Glomerular visceral epithelial cell (primary cell): Measurements from ENCODE around the gene HOXB3.

Experiments
- DNase-seq: peaks from one replicate; pipeline ENCODE4 v3.0.0-alpha.2; 2016; ENCODE audit errors: extremely low spot score

HOXB3 gene

GRCh38 chr17:48612456-48612853 is 22.4 kb upstream of the HOXB3 start:
- peak; percentile 52 for DNase-seq

- DNase-seq = peak; percentile 62
Observed at GRCh38 chr17:48611681-48612455, 21.8 kb upstream of the HOXB3 start.

DNA sequence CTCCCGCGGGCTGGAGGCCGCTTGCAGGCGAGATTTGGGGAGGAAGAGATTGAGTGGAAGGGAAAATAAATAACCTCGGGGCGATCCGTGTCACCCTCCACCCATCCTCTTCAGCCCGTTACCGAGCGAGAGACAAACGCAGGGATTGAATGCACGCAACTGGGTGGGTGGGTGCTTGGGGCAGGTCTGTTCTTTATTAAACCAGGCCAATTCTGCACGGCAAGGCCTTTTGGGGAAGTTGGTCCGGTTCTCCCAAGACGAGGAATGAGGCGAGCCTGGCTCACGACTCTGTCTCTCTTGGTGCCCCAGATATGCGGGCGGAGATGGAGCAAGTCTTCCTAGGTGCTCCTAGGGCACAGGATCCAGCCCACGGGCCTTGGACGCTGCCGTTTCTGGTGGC is 21.2 kb upstream of the HOXB3 start:
- DNase-seq = no peak

DNA sequence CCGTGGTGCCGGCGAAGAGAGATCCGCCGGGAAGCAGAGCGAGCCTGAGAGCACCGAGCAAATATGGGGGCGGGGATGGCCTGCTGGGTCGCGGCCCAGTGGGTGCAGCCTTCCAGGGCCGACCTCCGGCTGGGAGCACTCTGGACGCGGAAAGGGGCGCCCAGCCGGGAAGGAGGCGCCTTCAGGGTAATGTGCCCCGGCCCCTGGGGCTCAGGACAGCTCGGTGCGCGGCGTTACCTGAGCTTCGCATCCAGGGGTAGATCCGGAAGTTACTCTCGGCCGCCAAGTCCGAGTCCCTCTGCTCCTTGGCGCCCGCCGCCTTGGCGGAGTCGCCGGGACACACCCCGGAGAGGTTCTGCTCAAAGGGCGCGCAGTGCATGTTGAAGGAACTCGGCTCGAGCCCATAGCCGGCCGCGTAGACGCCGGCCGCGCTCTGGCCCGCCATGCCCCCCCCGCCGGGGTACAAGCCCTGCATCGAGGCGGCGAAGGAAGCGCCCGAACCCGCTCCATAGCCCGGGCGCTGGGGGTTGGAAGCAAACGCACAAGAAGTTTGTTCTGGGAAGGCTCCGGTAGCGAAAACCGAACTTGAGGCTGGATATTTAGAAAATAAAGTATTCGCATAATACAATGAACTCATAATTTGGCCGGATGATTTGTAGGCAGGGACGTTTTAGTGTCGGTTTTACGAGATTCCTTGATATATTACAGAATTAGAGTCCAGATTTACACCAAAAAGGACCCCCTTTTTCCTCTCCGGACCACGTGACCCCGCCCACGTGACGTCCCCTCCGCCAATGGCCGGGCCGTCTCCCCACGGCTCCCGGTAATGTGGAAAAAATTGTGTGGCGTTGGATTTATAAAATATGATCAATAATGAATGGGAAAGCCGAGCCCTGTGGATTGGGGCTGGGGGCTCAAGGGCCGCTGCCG is 20.5 kb upstream of the HOXB3 start, which contains the start of gene HOXB7:
Gene HOXB7, minus strand, starts transcription at position 736 of the 930 bp plus-strand sequence. Its CDS starts 99 bp downstream, at position 637.
- peak; percentile 68 for DNase-seq

GRCh38 chr17:48609759-48610281 is 19.8 kb upstream of the HOXB3 start:
- no peak for DNase-seq

GRCh38 chr17:48609033-48609432 is 19.0 kb upstream of the HOXB3 start:
- DNase-seq = no peak

DNA sequence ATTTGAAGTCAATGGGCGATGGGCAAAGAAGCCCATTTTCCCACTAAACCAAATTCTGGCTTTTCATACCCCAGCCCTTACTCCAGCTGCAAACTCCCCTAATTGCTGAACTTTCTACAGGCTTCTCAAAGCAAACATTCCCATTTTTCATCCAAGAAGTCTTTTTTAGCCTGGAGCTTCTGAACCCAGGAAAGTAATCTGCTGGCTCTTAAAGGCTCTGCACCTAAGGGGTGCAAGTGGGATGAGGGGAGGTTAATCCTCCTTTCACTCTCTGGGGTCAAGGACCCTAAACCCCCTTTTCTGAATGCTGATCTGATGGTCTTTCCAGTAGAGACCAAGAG is 18.4 kb upstream of the HOXB3 start:
- no peak for DNase-seq

GRCh38 chr17:48606892-48607614 is 17.0 kb upstream of the HOXB3 start:
- DNase-seq = no peak

DNA sequence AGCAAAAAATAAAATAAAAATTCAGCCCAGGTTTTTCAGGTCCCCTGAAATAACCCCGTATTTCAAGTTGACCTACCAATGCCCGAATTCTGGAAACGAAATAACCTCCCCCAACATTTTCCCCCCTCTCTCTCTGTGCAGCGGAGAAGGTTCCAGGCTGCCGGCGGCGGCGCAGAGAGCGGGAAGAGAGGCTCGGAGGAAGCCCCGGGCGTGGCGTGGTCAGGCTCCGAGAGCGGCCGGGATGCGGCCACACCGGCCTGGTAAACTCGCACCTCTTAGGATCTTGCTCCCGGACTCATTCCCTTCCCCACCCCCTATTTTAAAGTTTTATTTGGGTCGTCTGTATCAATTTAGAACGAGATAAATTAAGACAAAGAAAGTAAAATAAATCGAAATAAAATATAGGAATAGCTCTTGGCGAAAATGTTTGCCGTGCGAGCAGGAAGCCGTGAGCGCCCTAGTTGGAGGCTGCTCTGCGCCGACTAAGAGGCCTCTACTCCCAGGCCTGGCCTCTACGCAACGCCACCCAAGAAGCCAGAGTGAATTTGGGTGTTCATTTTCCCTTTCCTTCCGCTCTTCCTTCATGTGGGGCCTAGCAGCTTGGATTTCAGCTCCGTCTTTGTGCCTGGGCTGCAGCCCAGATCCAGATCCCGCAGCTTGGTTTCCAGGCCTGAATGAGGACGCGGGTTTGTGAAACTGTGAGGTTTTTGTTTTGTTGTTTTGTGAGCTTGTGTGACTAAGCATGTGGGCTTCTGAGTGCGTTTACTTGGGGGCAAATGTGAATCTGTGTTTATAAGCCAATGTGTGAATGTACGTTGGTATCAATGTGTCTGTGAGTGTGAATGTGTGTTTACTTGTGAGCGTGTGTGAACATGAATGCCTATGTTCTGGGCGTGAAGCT is 16.2 kb upstream of the HOXB3 start:
- DNase-seq = no peak

DNA sequence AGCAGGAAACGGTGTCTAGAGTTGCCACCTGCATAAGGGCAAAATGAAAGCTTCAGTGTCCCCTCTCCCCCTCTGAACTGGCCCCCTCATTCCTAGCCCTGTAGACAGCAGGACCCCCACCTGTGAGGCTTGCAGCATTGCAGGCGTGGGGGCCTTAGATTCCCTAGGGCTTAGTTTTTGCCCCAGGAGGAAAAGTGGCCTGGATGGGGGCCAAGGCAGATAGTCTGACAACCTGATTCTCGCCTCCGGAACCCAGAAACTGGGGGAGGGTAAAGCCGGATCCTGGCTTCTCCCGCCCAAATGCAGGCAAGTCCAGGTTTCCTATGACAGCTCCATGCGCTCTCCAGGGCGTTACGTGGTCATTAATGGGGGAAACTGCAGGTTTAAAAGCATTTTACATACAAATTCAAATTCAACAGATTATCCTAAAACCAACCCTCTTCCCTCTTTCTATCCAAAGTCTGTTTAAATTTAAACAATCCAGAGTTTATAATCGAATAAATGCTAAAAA is 15.4 kb upstream of the HOXB3 start:
- no peak for DNase-seq

GRCh38 chr17:48604770-48605329 is 14.8 kb upstream of the HOXB3 start, which contains the start of gene HOXB6:
HOXB6 (minus strand) TSS chr17:48604986; CDS start chr17:48598150, 6,836 bp downstream.
- DNase-seq = peak; percentile 81

GRCh38 chr17:48603959-48604769 is 14.1 kb upstream of the HOXB3 start:
- peak; percentile 77 for DNase-seq

DNA sequence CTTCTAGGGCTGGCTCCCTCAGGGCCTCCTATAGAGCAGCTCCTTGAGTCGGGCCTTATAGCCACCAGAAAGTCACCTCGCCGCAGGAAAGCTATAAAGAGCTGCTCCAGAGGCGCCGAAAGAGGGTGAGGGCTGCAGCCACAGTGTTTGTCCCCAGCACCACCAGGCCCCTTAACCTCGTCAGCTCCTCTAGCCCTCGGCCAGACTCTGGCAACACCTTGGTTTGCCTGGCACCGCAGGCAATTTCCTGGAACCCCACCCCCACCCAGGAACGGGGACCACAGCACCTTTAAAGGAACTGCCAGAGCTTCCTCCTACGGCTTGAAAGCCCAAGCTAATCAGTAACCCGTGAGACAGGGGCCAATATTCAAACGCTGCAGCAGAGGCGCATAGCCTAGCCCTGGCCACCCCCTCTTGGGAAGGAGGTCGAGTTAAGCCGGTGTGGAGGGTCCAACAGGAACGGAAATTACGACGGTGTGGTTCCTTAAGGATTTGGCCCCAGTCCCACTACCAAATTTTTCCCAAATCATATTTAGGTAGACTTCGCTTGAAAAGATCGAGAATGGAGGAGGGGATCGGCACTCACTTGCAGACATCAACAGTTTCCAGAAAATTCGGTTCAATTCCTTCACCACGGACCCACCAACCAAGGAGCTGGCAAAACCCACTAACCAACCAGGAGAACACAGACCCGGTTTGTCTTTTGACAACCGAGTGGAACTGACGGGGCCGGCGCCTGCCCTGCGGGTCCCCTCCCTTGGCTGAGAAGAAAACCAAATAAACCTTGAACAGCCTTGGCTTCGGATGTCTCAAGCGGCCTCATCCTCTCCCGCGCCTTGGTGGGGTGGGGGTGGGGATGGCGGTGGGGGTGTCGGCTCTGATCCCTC is 11.7 kb upstream of the HOXB3 start:
- DNase-seq = peak; percentile 78

DNA sequence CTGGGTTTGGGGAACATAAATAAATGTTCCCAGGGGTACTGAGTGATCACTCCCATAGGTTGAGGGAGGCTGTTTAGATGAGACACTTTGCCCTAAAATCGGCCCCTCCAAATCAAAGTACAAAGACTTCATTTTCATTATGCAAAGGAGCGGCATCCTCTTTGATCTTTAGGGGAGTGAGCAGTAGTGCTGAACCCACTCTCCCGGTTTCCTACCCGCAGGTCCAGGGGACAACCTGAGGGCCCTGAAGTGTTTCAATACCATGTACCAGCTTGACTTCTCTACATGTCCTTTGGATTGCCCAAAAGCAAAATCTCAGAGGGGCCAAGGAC is 11.1 kb upstream of the HOXB3 start:
- no peak for DNase-seq

GRCh38 chr17:48600244-48601098 is 10.4 kb upstream of the HOXB3 start:
- peak; percentile 65 for DNase-seq

GRCh38 chr17:48599354-48599753 is 9.3 kb upstream of the HOXB3 start:
- no peak for DNase-seq

GRCh38 chr17:48598736-48599135 is 8.7 kb upstream of the HOXB3 start:
- DNase-seq = no peak
